Measurements from ENCODE around the gene BRD1.

The BRD1 gene

GRCh38 chr22:49827853-49828598 is at the start of gene BRD1:
BRD1 (minus strand) TSS chr22:49827873; CDS start chr22:49824317, 3,556 bp downstream.
- DNase-seq (ENCODE audit: low read depth in 2 of 2) = peak in 1 of 2 donors; percentile 42

GRCh38 chr22:49873228-49873940 is 45.7 kb upstream of the BRD1 start:
- DNase-seq (ENCODE audit: low read depth in 2 of 2) = no peak

GRCh38 chr22:49872347-49872746 is 44.7 kb upstream of the BRD1 start:
- no peak for DNase-seq (ENCODE audit: low read depth in 2 of 2)

- no peak for DNase-seq (ENCODE audit: low read depth in 2 of 2)
Observed at GRCh38 chr22:49871482-49871881, 43.8 kb upstream of the BRD1 start.

- DNase-seq (ENCODE audit: low read depth in 2 of 2) = no peak
Observed at GRCh38 chr22:49869845-49870712, 42.4 kb upstream of the BRD1 start.

- DNase-seq (ENCODE audit: low read depth in 2 of 2) = no peak
Observed at GRCh38 chr22:49869086-49869830, 41.6 kb upstream of the BRD1 start.

GRCh38 chr22:49867303-49868265 is 39.9 kb upstream of the BRD1 start:
- no peak for DNase-seq (ENCODE audit: low read depth in 2 of 2)

- DNase-seq (ENCODE audit: low read depth in 2 of 2) = no peak
Observed at GRCh38 chr22:49866646-49867045, 39.0 kb upstream of the BRD1 start.

- no peak for DNase-seq (ENCODE audit: low read depth in 2 of 2)
Observed at GRCh38 chr22:49866134-49866533, 38.5 kb upstream of the BRD1 start.

- no peak for DNase-seq (ENCODE audit: low read depth in 2 of 2)
Observed at GRCh38 chr22:49865156-49865555, 37.5 kb upstream of the BRD1 start.

GRCh38 chr22:49863931-49864330 is 36.3 kb upstream of the BRD1 start:
- no peak for DNase-seq (ENCODE audit: low read depth in 2 of 2)

GRCh38 chr22:49862496-49862776 is 34.8 kb upstream of the BRD1 start:
- DNase-seq (ENCODE audit: low read depth in 2 of 2) = no peak

- DNase-seq (ENCODE audit: low read depth in 2 of 2) = no peak
Observed at GRCh38 chr22:49861642-49862495, 34.2 kb upstream of the BRD1 start.

- no peak for DNase-seq (ENCODE audit: low read depth in 2 of 2)
Observed at GRCh38 chr22:49858827-49859226, 31.2 kb upstream of the BRD1 start.

- DNase-seq (ENCODE audit: low read depth in 2 of 2) = no peak
Observed at GRCh38 chr22:49856766-49857618, 29.3 kb upstream of the BRD1 start.

GRCh38 chr22:49856343-49856742 is 28.7 kb upstream of the BRD1 start:
- no peak for DNase-seq (ENCODE audit: low read depth in 2 of 2)

- DNase-seq (ENCODE audit: low read depth in 2 of 2) = no peak
Observed at GRCh38 chr22:49855251-49855911, 27.7 kb upstream of the BRD1 start.

Data from stimulated activated CD8-positive, alpha-beta memory T cell treated with anti-CD3 and anti-CD28 coated beads, Interleukin-15, amount 100 ng/mL, for 4 hours (primary cell).